Activated T-helper 1 cell treated with anti-CD3 and anti-CD28 coated beads, Interleukin-12 subunit alpha, Interleukin-12 subunit beta, Interleukin-2, Interleukin-4 antibody, amounts not matched to agents 30 ng/mL and 10 ng/mL and 1 ng/mL, durations not matched to agents 14 hours and 24 hours and 36 hours (primary cell): ENCODE measurements around the gene DCP1A. TPM values are rescaled to one million over a fixed set of nuclear protein-coding genes. Genes with fewer than 3 reads are reported as not detected.

Experiments used
- DNase-seq: peaks from one replicate; pipeline ENCODE4 v3.0.0; 2021; ENCODE audit warnings: low spot score
- H3K27ac Mint-ChIP-seq: one replicate; pipeline ENCODE4 v1.8.0; 2021; ENCODE audit warnings: mild to moderate bottlenecking, mixed read lengths
- H3K27me3 Mint-ChIP-seq: one replicate; pipeline ENCODE4 v1.8.0; 2022; ENCODE audit warnings: mild to moderate bottlenecking, moderate library complexity, mixed read lengths; ENCODE audit not compliant: insufficient read depth
- H3K36me3 Mint-ChIP-seq: one replicate; pipeline ENCODE4 v1.8.0; 2021; ENCODE audit warnings: low read depth, mixed read lengths
- H3K4me1 Mint-ChIP-seq: one replicate; pipeline ENCODE4 v1.8.0; 2021; ENCODE audit warnings: low read depth, mixed read lengths
- H3K4me3 Mint-ChIP-seq: one replicate; pipeline ENCODE4 v1.8.0; 2021; ENCODE audit warnings: mild to moderate bottlenecking, moderate library complexity, mixed read lengths
- H3K9me3 Mint-ChIP-seq: one replicate; pipeline ENCODE4 v1.8.0; 2021; ENCODE audit warnings: mixed read lengths
- intact Hi-C: fragments of 100-400 bp; cut with micrococcal nuclease; formaldehyde crosslinking; loops from one replicate; pipeline ENCODE4 v1.15.1; 2024
- total RNA-seq: library from RNA; stranded (reverse); gene quantifications from 2 replicates; pipeline ENCODE4 v1.2.3, GENCODE V29; 2022

The DCP1A gene
- total RNA-seq, 1 donor from 2014 or later: 48.6 TPM

- no peaks in the 10 kb centered on the region for H3K9me3 Mint-ChIP-seq
- peaks cover 29% of the 10 kb centered on the region for H3K36me3 Mint-ChIP-seq
- no peak for DNase-seq
- peak overlapping the region; percentile 71 for H3K27ac Mint-ChIP-seq
- intact Hi-C loops: no loop called here
- no peak overlapping the region for H3K4me3 Mint-ChIP-seq
- H3K27me3 Mint-ChIP-seq: no peaks in the 10 kb centered on the region
- H3K4me1 Mint-ChIP-seq: peaks cover 16% of the 10 kb centered on the region
Observed at GRCh38 chr3:53236112-53236841, 111.1 kb downstream of the DCP1A start.

GRCh38 chr3:53235545-53235944 is 111.8 kb downstream of the DCP1A start:
- DNase-seq: no peak
- no peaks in the 10 kb centered on the region for H3K27me3 Mint-ChIP-seq
- H3K27ac Mint-ChIP-seq: peak overlapping the region; percentile 70
- H3K9me3 Mint-ChIP-seq: no peaks in the 10 kb centered on the region
- H3K36me3 Mint-ChIP-seq: peaks cover 29% of the 10 kb centered on the region
- no peak overlapping the region for H3K4me3 Mint-ChIP-seq
- H3K4me1 Mint-ChIP-seq: peaks cover 16% of the 10 kb centered on the region
- intact Hi-C loops: no loop called here

DNA sequence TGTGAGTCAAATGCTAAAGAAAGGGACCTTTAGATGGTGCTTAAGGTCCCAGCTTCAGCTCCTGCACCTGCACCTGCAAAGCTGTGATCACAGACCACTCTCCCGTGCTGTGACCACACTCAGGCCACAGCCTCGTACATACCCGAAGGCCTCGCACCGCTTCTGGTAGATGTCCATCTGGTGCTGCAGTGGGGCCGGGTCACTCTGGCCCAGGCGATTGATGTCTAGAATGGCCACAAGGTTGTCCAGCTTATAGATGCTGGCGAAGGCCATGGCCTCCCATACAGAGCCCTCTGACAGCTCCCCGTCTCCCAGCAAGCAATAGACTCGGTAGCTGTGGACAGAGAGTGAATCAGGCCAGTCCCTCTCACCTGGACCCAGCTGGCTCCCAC is 112.5 kb downstream of the DCP1A start:
- Mint-ChIP-seq H3K4me3 (no peak overlapping the region), H3K27me3 (no peaks in the 10 kb centered on the region), H3K36me3 (peaks cover 31% of the 10 kb centered on the region), H3K27ac (peak overlapping the region; percentile 52), H3K4me1 (peaks cover 16% of the 10 kb centered on the region), H3K9me3 (no peaks in the 10 kb centered on the region)
- DNase-seq: no peak
- intact Hi-C loops: no loop called here

- Mint-ChIP-seq H3K36me3 (peaks cover 28% of the 10 kb centered on the region), H3K4me1 (peaks cover 16% of the 10 kb centered on the region), H3K27me3 (no peaks in the 10 kb centered on the region), H3K4me3 (no peak overlapping the region), H3K27ac (no peak overlapping the region), H3K9me3 (no peaks in the 10 kb centered on the region)
- intact Hi-C loops: no loop called here
- DNase-seq: no peak
Observed at GRCh38 chr3:53234130-53234840, 113.1 kb downstream of the DCP1A start.

Other genes with a start within 250 kb of the DCP1A start
- gene RFT1, start 217.1 kb downstream of the DCP1A start, total RNA-seq: 44.9 and 46.2 TPM in 2 replicates
- 24.8 and 28.0 TPM in 2 replicates for gene PRKCD, start 186.3 kb downstream of the DCP1A start, total RNA-seq
- 332 and 351 TPM in 2 replicates for gene TKT, start 91.5 kb downstream of the DCP1A start, total RNA-seq
- 0.65 and 1.2 TPM in 2 replicates for gene CACNA1D, start 147.1 kb upstream of the DCP1A start, total RNA-seq